Measurements from ENCODE around the gene ADAMTSL1.

The ADAMTSL1 gene

GRCh38 chr9:18771011-18771410 lies 297.1 kb downstream of the ADAMTSL1 start:
- TF ChIP-seq, protein P1, sequence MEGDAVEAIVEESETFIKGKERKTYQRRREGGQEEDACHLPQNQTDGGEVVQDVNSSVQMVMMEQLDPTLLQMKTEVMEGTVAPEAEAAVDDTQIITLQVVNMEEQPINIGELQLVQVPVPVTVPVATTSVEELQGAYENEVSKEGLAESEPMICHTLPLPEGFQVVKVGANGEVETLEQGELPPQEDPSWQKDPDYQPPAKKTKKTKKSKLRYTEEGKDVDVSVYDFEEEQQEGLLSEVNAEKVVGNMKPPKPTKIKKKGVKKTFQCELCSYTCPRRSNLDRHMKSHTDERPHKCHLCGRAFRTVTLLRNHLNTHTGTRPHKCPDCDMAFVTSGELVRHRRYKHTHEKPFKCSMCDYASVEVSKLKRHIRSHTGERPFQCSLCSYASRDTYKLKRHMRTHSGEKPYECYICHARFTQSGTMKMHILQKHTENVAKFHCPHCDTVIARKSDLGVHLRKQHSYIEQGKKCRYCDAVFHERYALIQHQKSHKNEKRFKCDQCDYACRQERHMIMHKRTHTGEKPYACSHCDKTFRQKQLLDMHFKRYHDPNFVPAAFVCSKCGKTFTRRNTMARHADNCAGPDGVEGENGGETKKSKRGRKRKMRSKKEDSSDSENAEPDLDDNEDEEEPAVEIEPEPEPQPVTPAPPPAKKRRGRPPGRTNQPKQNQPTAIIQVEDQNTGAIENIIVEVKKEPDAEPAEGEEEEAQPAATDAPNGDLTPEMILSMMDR (IDR thresholded peaks at IDR 0.05; ENCODE audit: borderline replicate concordance, control extremely low read depth, extremely low read depth, insufficient read depth, missing control alignments): no peak

DNA sequence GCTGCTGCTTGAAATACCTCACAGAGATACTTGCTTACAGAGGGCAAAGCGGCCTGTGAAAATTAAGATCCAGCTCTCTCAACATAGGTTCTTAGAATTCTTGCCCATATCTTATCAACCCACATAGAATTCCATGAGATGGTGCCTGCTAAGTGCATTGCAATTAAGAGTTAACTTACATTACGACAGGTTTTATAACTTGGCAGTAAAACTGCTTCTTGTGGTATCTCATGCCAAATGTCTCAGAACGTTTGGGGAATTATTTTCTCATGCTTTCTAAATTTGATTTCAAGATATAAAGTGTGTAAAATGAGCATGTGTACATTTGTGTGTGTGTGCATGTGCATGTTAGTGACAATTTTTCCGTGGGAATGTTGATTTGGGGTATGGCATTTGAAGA lies 297.8 kb downstream of the ADAMTSL1 start:
- in situ Hi-C loops (cut with MboI; ENCODE audit: low sequenced_read_pairs, unreplicated experiment): no loop called here
- no peak for DNase-seq (ENCODE audit: low spot score)
- TF ChIP-seq, protein P1 (IDR thresholded peaks at IDR 0.05; ENCODE audit: borderline replicate concordance, control extremely low read depth, extremely low read depth, insufficient read depth, missing control alignments): no peak

More at GRCh38 chr9:18771011-18771410, 297.1 kb downstream of the ADAMTSL1 start:
- in situ Hi-C loops (cut with MboI; ENCODE audit: low sequenced_read_pairs, unreplicated experiment): no loop called here
- no peak for DNase-seq (ENCODE audit: low spot score)

GRCh38 chr9:18775241-18775640 lies 301.3 kb downstream of the ADAMTSL1 start:
- TF ChIP-seq, protein P1 (IDR thresholded peaks at IDR 0.05; ENCODE audit: borderline replicate concordance, control extremely low read depth, extremely low read depth, insufficient read depth, missing control alignments): no peak

GRCh38 chr9:18775930-18776329 lies 302.0 kb downstream of the ADAMTSL1 start:
- in situ Hi-C loops (cut with MboI; ENCODE audit: low sequenced_read_pairs, unreplicated experiment): no loop called here
- TF ChIP-seq, protein P1 (IDR thresholded peaks at IDR 0.05; ENCODE audit: borderline replicate concordance, control extremely low read depth, extremely low read depth, insufficient read depth, missing control alignments): no peak
- no peak for DNase-seq (ENCODE audit: low spot score)

More at GRCh38 chr9:18775241-18775640, 301.3 kb downstream of the ADAMTSL1 start:
- in situ Hi-C loops (cut with MboI; ENCODE audit: low sequenced_read_pairs, unreplicated experiment): no loop called here
- no peak for DNase-seq (ENCODE audit: low spot score)

GRCh38 chr9:18776836-18777820 lies 303.2 kb downstream of the ADAMTSL1 start:
- TF ChIP-seq, protein P1 (IDR thresholded peaks at IDR 0.05; ENCODE audit: borderline replicate concordance, control extremely low read depth, extremely low read depth, insufficient read depth, missing control alignments): no peak
- no peak for DNase-seq (ENCODE audit: low spot score)
- in situ Hi-C loops (cut with MboI; ENCODE audit: low sequenced_read_pairs, unreplicated experiment): no loop called here

DNA sequence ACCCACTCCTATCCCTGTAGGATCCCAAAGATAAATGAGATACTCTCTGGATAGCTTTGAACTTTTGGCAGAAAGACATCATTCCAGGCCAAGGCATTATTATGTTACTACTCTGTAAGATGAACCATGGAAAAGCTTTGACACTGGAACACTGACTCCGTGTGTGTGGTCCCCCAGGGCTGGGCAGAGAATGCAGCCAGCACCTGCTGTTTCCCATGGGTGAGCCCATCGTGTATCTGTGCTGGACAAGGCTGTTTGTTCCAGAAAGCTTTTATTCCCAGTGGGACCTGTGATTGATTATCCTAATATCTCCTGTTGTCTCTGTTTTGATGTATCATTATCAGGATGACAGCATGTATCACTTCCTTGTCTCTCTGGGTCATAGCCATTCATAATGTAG lies 304.2 kb downstream of the ADAMTSL1 start:
- no peak for DNase-seq (ENCODE audit: low spot score)
- TF ChIP-seq, protein P1 (IDR thresholded peaks at IDR 0.05; ENCODE audit: borderline replicate concordance, control extremely low read depth, extremely low read depth, insufficient read depth, missing control alignments): no peak
- in situ Hi-C loops (cut with MboI; ENCODE audit: low sequenced_read_pairs, unreplicated experiment): no loop called here
